OCI-LY1 (cell line): ENCODE results near the gene DNAL4.

Source experiments
- H2AFZ ChIP-seq: fragments of 200-600 bp; sonication (generic), shearing (Covaris generic); 2 replicates; pipeline ENCODE4 v1.6.0; 2014; ENCODE audit warnings: antibody characterized with exemption, mild to moderate bottlenecking, low read length
- H3F3A ChIP-seq: fragments of 200-600 bp; sonication (generic), shearing (Covaris generic); 2 replicates; pipeline ENCODE4 v1.6.0; 2014; ENCODE audit warnings: mild to moderate bottlenecking, antibody characterized with exemption, low read length, moderate library complexity; ENCODE audit not compliant: insufficient read depth
- H3K27ac ChIP-seq: fragments of 200-600 bp; sonication (generic); 2 replicates; pipeline ENCODE4 v1.5.1; 2014; ENCODE audit warnings: low read length, mixed run types, mild to moderate bottlenecking, low read depth; ENCODE audit not compliant: poor library complexity, severe bottlenecking
- H3K27me3 ChIP-seq: fragments of 200-600 bp; sonication (generic); 2 replicates; pipeline ENCODE4 v1.6.0; 2014; ENCODE audit warnings: antibody characterized with exemption, mild to moderate bottlenecking, low read length, moderate library complexity; ENCODE audit not compliant: insufficient read depth
- H3K36me3 ChIP-seq: fragments of 200-600 bp; sonication (generic); 2 replicates; pipeline ENCODE4 v1.6.1; 2014; ENCODE audit warnings: mild to moderate bottlenecking, antibody characterized with exemption, low read length, moderate library complexity, mixed read lengths; ENCODE audit not compliant: insufficient read depth
- H3K4me1 ChIP-seq: fragments of 200-600 bp; sonication (generic); 2 replicates; pipeline ENCODE4 v1.5.1; 2014; ENCODE audit warnings: mild to moderate bottlenecking, low read length, moderate library complexity; ENCODE audit not compliant: insufficient read depth, severe bottlenecking
- H3K4me2 ChIP-seq: fragments of 200-600 bp; sonication (generic), shearing (Covaris generic); 2 replicates; pipeline ENCODE4 v1.6.1; 2014; ENCODE audit warnings: low read length
- H3K4me3 ChIP-seq: fragments of 200-600 bp; sonication (generic); 2 replicates; pipeline ENCODE4 v1.5.1; 2014; ENCODE audit warnings: low read length, low read depth, mild to moderate bottlenecking, mixed read lengths; ENCODE audit not compliant: poor library complexity, severe bottlenecking
- H3K79me2 ChIP-seq: fragments of 200-600 bp; shearing (Covaris generic); 2 replicates; pipeline ENCODE4 v1.6.1; 2016; ENCODE audit warnings: mixed run types, low read length, mixed read lengths; ENCODE audit not compliant: insufficient read depth
- H3K9ac ChIP-seq: fragments of 200-600 bp; sonication (generic), shearing (Covaris generic); 2 replicates; pipeline ENCODE4 v1.6.1; 2014; ENCODE audit warnings: mild to moderate bottlenecking, low read length, mixed read lengths
- H3K9me2 ChIP-seq: fragments of 200-600 bp; sonication (generic), shearing (Covaris generic); 2 replicates; pipeline ENCODE4 v1.6.1; 2014; ENCODE audit warnings: low read depth, mild to moderate bottlenecking, low read length, mixed read lengths
- H3K9me3 ChIP-seq: fragments of 200-600 bp; shearing (Covaris generic); 2 replicates; pipeline ENCODE4 v1.6.1; 2014; ENCODE audit warnings: low read length, mixed read lengths
- H4K20me1 ChIP-seq: fragments of 200-600 bp; sonication (generic), shearing (Covaris generic); 2 replicates; pipeline ENCODE4 v1.6.0; 2016; ENCODE audit warnings: mild to moderate bottlenecking, low read length; ENCODE audit not compliant: insufficient read depth
- CTCF ChIP-seq: fragments of 200-600 bp; sonication (generic), shearing (Covaris generic); IDR thresholded peaks from 2 replicates; pipeline ENCODE4 v1.5.1; 2017; ENCODE audit warnings: mild to moderate bottlenecking, antibody characterized with exemption, low read length, moderate library complexity, mixed read lengths
- EZH2 ChIP-seq: fragments of 200-600 bp; sonication (generic), shearing (Covaris generic); IDR thresholded peaks from 2 replicates; pipeline ENCODE4 v1.8.0; 2017; ENCODE audit warnings: borderline replicate concordance, mixed run types, mild to moderate bottlenecking, antibody characterized with exemption, low read length, moderate library complexity, mixed read lengths

Gene DNAL4

DNA sequence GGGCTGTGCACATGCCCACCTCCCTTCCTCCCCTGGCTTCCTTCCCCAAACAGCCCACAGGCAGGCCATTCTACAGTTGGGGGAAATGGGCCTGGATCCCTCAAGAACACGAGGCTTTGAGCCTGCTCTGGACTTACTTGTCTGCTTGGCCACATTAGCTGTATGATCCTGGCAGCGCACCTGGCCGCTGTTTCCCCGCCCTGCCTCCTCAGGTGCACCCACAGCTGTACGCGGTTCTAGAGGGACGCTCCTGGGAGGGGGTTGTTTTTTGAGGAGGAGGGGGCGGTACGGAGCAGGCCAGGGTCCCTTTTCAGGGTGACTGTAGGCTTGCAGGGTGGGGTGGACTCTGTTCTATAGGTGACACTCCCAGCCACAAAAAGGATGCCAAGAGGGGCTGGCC, 26.6 kb downstream of the DNAL4 start:
- no peaks in the 10 kb centered on the region for H3K36me3 ChIP-seq
- H3K27me3 ChIP-seq, result no peaks in the 10 kb centered on the region
- H3K4me2 ChIP-seq, result no peak overlapping the region
- H2AFZ ChIP-seq, result no peak overlapping the region
- H3K27ac ChIP-seq, result no peak overlapping the region
- no peak for TF ChIP-seq CTCF
- TF ChIP-seq EZH2, result no peak
- no peaks in the 10 kb centered on the region for H3K4me1 ChIP-seq
- H3K9me2 ChIP-seq, result no peaks in the 10 kb centered on the region
- H3K9me3 ChIP-seq, result no peaks in the 10 kb centered on the region
- H3K9ac ChIP-seq, result no peak overlapping the region
- no peak overlapping the region for H3K4me3 ChIP-seq
- no peaks in the 10 kb centered on the region for H4K20me1 ChIP-seq
- H3F3A ChIP-seq, result no peaks in the 10 kb centered on the region
- no peaks in the 10 kb centered on the region for H3K79me2 ChIP-seq

GRCh38 chr22:38766076-38766777, 27.7 kb downstream of the DNAL4 start:
- Histone ChIP-seq H3K79me2 (no peaks in the 10 kb centered on the region), H2AFZ (no peak overlapping the region), H3K9me3 (no peaks in the 10 kb centered on the region), H3K9ac (no peak overlapping the region), H3F3A (no peaks in the 10 kb centered on the region), H3K4me2 (no peak overlapping the region), H3K4me1 (no peaks in the 10 kb centered on the region), H3K9me2 (no peaks in the 10 kb centered on the region), H3K27me3 (peaks cover 3% of the 10 kb centered on the region; the same call in 1 of the 2 replicates), H4K20me1 (no peaks in the 10 kb centered on the region), H3K4me3 (no peak overlapping the region), H3K36me3 (no peaks in the 10 kb centered on the region), H3K27ac (no peak overlapping the region)
- TF ChIP-seq CTCF, result peak; percentile 80
- TF ChIP-seq EZH2, result no peak

DNA sequence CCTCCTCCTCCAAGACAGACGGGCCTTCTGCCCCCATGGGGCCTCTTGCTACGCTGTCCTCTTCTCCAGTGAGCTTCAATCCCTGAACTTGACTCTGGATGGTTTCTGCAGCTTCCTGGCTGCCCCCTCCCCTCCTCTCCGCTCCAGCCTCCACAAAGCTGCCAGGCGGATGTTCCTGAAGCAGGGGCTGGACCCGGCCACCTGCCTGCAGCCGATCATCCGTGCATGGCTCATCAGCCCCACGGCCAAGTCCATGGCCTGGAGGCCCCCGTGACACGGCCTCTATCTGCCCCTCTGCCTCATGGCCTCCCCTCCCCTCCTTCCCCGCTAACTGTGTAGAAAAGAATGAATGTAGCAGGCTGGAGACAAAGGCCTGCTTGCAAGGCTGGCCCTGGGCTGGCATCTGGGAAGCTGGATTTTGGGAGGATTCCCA, 31.4 kb downstream of the DNAL4 start:
- H3K36me3 ChIP-seq, result no peaks in the 10 kb centered on the region

More for the DNA sequence above, 31.4 kb downstream of the DNAL4 start:
- Histone ChIP-seq H3K9ac (no peak overlapping the region), H3K4me3 (no peak overlapping the region), H3K9me3 (no peaks in the 10 kb centered on the region), H3K4me2 (no peak overlapping the region), H3K79me2 (no peaks in the 10 kb centered on the region), H3K9me2 (no peaks in the 10 kb centered on the region), H3K4me1 (peaks cover 2% of the 10 kb centered on the region), H3F3A (no peaks in the 10 kb centered on the region), H3K27ac (no peak overlapping the region), H4K20me1 (no peaks in the 10 kb centered on the region), H3K27me3 (peaks cover 12% of the 10 kb centered on the region), H2AFZ (no peak overlapping the region)
- TF ChIP-seq EZH2 (no peak), CTCF (no peak)
